Suppressor macrophage (primary cell): ENCODE results near the gene PTOV1.
A peak's percentile ranks its signal among the peaks of the same experiment; 100 is the strongest.

Experiments used
- DNase-seq, 4 experiments: peaks; one replicate each; pipeline ENCODE4 v3.0.0-alpha.2; 2020 to 2022

The PTOV1 gene

GRCh38 chr19:49860336-49861102 lies 9.6 kb downstream of the PTOV1 start:
- DNase-seq, result no peak

- DNase-seq, result no peak
Observed at GRCh38 chr19:49861107-49861506, 10.1 kb downstream of the PTOV1 start.

- no peak for DNase-seq
Observed at GRCh38 chr19:49861541-49862378, 10.8 kb downstream of the PTOV1 start.

- no peak for DNase-seq
Observed at GRCh38 chr19:49862391-49863253, 11.7 kb downstream of the PTOV1 start.

- DNase-seq, result no peak
Observed at GRCh38 chr19:49863254-49863934, 12.4 kb downstream of the PTOV1 start.

GRCh38 chr19:49863935-49864320 lies 13.0 kb downstream of the PTOV1 start:
- no peak for DNase-seq

- no peak for DNase-seq
Observed at GRCh38 chr19:49864890-49865289, 13.9 kb downstream of the PTOV1 start.

GRCh38 chr19:49866933-49867782 lies 16.2 kb downstream of the PTOV1 start, which contains the start of gene PNKP:
TSS of gene PNKP (minus strand) at chr19:49867576. CDS start at chr19:49867204, 372 bp downstream.
- DNase-seq, result peak; percentile 92 to 96 (median 94)

GRCh38 chr19:49869009-49869483 lies 18.1 kb downstream of the PTOV1 start:
- no peak for DNase-seq

- peak; percentile 97 to 100 (median 98) for DNase-seq
Observed at GRCh38 chr19:49869484-49870308, 18.7 kb downstream of the PTOV1 start.

GRCh38 chr19:49870309-49870901 lies 19.4 kb downstream of the PTOV1 start:
- DNase-seq, result no peak

GRCh38 chr19:49871349-49871985 lies 20.5 kb downstream of the PTOV1 start:
- no peak for DNase-seq

- DNase-seq, result no peak
Observed at GRCh38 chr19:49872245-49873128, 21.5 kb downstream of the PTOV1 start.

- no peak for DNase-seq
Observed at GRCh38 chr19:49873129-49873521, 22.2 kb downstream of the PTOV1 start.

GRCh38 chr19:49873834-49874233 lies 22.9 kb downstream of the PTOV1 start:
- no peak for DNase-seq

GRCh38 chr19:49874503-49875157 lies 23.7 kb downstream of the PTOV1 start:
- no peak for DNase-seq

- DNase-seq, result no peak
Observed at GRCh38 chr19:49875177-49875576, 24.2 kb downstream of the PTOV1 start.
